ENCODE results near the gene BRD3OS. TPM values are rescaled to one million over a fixed set of nuclear protein-coding genes. Genes with fewer than 3 reads are reported as not detected.
A peak's percentile ranks its signal among the peaks of the same experiment; 100 is the strongest.

Gene BRD3OS
- total RNA-seq, 2 experiments from 2014 or later = 6.3 to 6.7 TPM

GRCh38 chr9:133991214-133991921 lies 33.9 kb upstream of the BRD3OS start:
- intact Hi-C loops (cut with micrococcal nuclease) = loop anchor here (5.0 to 10.0 kb wide), 2 partner anchors 334 to 397 kb away; no protein-coding TSS in a partner anchor
- no peak overlapping the region for H3K27ac Mint-ChIP-seq
- no peaks in the 10 kb centered on the region for H3K9me3 Mint-ChIP-seq
- H3K4me3 Mint-ChIP-seq = peak overlapping the region; percentile 55
- DNase-seq = no peak
- no peaks in the 10 kb centered on the region for H3K36me3 Mint-ChIP-seq (ENCODE audit: low read depth)
- peaks cover 3% of the 10 kb centered on the region for H3K27me3 Mint-ChIP-seq (ENCODE audit: low read depth)
- peaks cover 2% of the 10 kb centered on the region for H3K4me1 Mint-ChIP-seq (ENCODE audit: low read depth)
- CTCF ChIA-PET = interaction anchor here (0.6 kb wide), 1 partner anchor 143 kb away, joined by 3 read pairs; no protein-coding TSS in a partner anchor

GRCh38 chr9:133991964-133992779 lies 33.1 kb upstream of the BRD3OS start, which contains the start of gene VAV2:
VAV2 (minus strand) TSS chr9:133992324; CDS start chr9:133992278, 46 bp downstream.
- Mint-ChIP-seq H3K36me3 (ENCODE audit: low read depth) (no peaks in the 10 kb centered on the region), H3K4me3 (peak within 1 kb of the TSS; percentile 62), H3K27me3 (ENCODE audit: low read depth) (peaks cover 3% of the 10 kb centered on the region), H3K9me3 (no peaks in the 10 kb centered on the region), H3K4me1 (ENCODE audit: low read depth) (peaks cover 2% of the 10 kb centered on the region), H3K27ac (no peak within 1 kb of the TSS)
- DNase-seq = peak; percentile 32
- intact Hi-C loops (cut with micrococcal nuclease) = loop anchor here (1.0 to 10.0 kb wide), 4 partner anchors 76 to 459 kb away; partner anchors contain the start of gene BRD3
- CTCF ChIA-PET = interaction anchor here (5.0 kb wide), 1 partner anchor 211 kb away, joined by 84 read pairs; no protein-coding TSS in a partner anchor

GRCh38 chr9:133992780-133993634 lies 32.3 kb upstream of the BRD3OS start:
- H3K36me3 Mint-ChIP-seq (ENCODE audit: low read depth) = no peaks in the 10 kb centered on the region
- intact Hi-C loops (cut with micrococcal nuclease) = loop anchor here (1.0 to 10.0 kb wide), 4 partner anchors 75 to 460 kb away; partner anchors contain the start of gene BRD3
- H3K27me3 Mint-ChIP-seq (ENCODE audit: low read depth) = peaks cover 3% of the 10 kb centered on the region
- CTCF ChIA-PET = interaction anchor here (1.0 to 5.0 kb wide), 15 partner anchors 9 to 513 kb away, joined by 3 to 84 read pairs (median 4); partner anchors contain the start of gene BRD3OS
- peaks cover 2% of the 10 kb centered on the region for H3K4me1 Mint-ChIP-seq (ENCODE audit: low read depth)
- H3K27ac Mint-ChIP-seq = no peak overlapping the region
- H3K4me3 Mint-ChIP-seq = peak overlapping the region; percentile 60
- no peaks in the 10 kb centered on the region for H3K9me3 Mint-ChIP-seq
- peak; percentile 74 for DNase-seq

GRCh38 chr9:133993635-133994253 lies 31.5 kb upstream of the BRD3OS start:
- Mint-ChIP-seq H3K4me3 (peak overlapping the region; percentile 60), H3K27ac (no peak overlapping the region), H3K4me1 (ENCODE audit: low read depth) (peaks cover 2% of the 10 kb centered on the region), H3K36me3 (ENCODE audit: low read depth) (no peaks in the 10 kb centered on the region), H3K9me3 (no peaks in the 10 kb centered on the region), H3K27me3 (ENCODE audit: low read depth) (peaks cover 3% of the 10 kb centered on the region)
- CTCF ChIA-PET = interaction anchor here (0.6 to 5.0 kb wide), 28 partner anchors 9 to 514 kb away, joined by 3 to 84 read pairs (median 4); partner anchors contain the start of gene BRD3OS
- intact Hi-C loops (cut with micrococcal nuclease) = loop anchor here (1.0 to 10.0 kb wide), 8 partner anchors 31 to 461 kb away; partner anchors contain the start of gene BRD3OS
- DNase-seq = no peak

- no peaks in the 10 kb centered on the region for H3K9me3 Mint-ChIP-seq
- H3K36me3 Mint-ChIP-seq (ENCODE audit: low read depth) = no peaks in the 10 kb centered on the region
- peak; percentile 80 for DNase-seq
- H3K27me3 Mint-ChIP-seq (ENCODE audit: low read depth) = peaks cover 3% of the 10 kb centered on the region
- CTCF ChIA-PET = interaction anchor here (0.6 to 5.0 kb wide), 35 partner anchors 10 to 515 kb away, joined by 3 to 84 read pairs (median 4); partner anchors contain the start of gene BRD3OS
- H3K4me3 Mint-ChIP-seq = no peak overlapping the region
- H3K27ac Mint-ChIP-seq = no peak overlapping the region
- intact Hi-C loops (cut with micrococcal nuclease) = loop anchor here (1.0 to 10.0 kb wide), 7 partner anchors 30 to 400 kb away; partner anchors contain the start of gene BRD3OS
- H3K4me1 Mint-ChIP-seq (ENCODE audit: low read depth) = peaks cover 2% of the 10 kb centered on the region
These were observed 30.8 kb upstream of the BRD3OS start for GRCh38 chr9:133994353-133995011.

GRCh38 chr9:133995012-133995896 lies 30.0 kb upstream of the BRD3OS start:
- Mint-ChIP-seq H3K9me3 (no peaks in the 10 kb centered on the region), H3K27me3 (ENCODE audit: low read depth) (peaks cover 3% of the 10 kb centered on the region), H3K36me3 (ENCODE audit: low read depth) (no peaks in the 10 kb centered on the region), H3K27ac (no peak overlapping the region), H3K4me3 (no peak overlapping the region), H3K4me1 (ENCODE audit: low read depth) (peaks cover 2% of the 10 kb centered on the region)
- peak; percentile 38 for DNase-seq
- CTCF ChIA-PET = interaction anchor here (0.6 to 5.0 kb wide), 20 partner anchors 10 to 233 kb away, joined by 3 to 84 read pairs (median 4); partner anchors contain the start of gene BRD3OS
- intact Hi-C loops (cut with micrococcal nuclease) = loop anchor here (2.0 to 10.0 kb wide), 2 partner anchors 30 to 400 kb away; partner anchors contain the start of gene BRD3OS

- Mint-ChIP-seq H3K27me3 (ENCODE audit: low read depth) (no peaks in the 10 kb centered on the region), H3K4me3 (no peak overlapping the region), H3K27ac (no peak overlapping the region), H3K9me3 (no peaks in the 10 kb centered on the region), H3K36me3 (ENCODE audit: low read depth) (no peaks in the 10 kb centered on the region), H3K4me1 (ENCODE audit: low read depth) (peaks cover 2% of the 10 kb centered on the region)
- intact Hi-C loops (cut with micrococcal nuclease) = loop anchor here (10.0 kb wide), 1 partner anchor 402 kb away; no protein-coding TSS in a partner anchor
- DNase-seq = no peak
- CTCF ChIA-PET = interaction anchor here (0.6 to 5.0 kb wide), 3 partner anchors 202 to 235 kb away, joined by 3 to 84 read pairs (median 61); no protein-coding TSS in a partner anchor
These were observed 28.5 kb upstream of the BRD3OS start for GRCh38 chr9:133996531-133997520.

GRCh38 chr9:133997584-133997983 lies 27.7 kb upstream of the BRD3OS start:
- H3K27ac Mint-ChIP-seq = no peak overlapping the region
- CTCF ChIA-PET = interaction anchor here (0.6 to 5.0 kb wide), 3 partner anchors 203 to 236 kb away, joined by 3 to 84 read pairs (median 61); no protein-coding TSS in a partner anchor
- no peaks in the 10 kb centered on the region for H3K27me3 Mint-ChIP-seq (ENCODE audit: low read depth)
- DNase-seq = no peak
- no peaks in the 10 kb centered on the region for H3K9me3 Mint-ChIP-seq
- H3K36me3 Mint-ChIP-seq (ENCODE audit: low read depth) = no peaks in the 10 kb centered on the region
- intact Hi-C loops (cut with micrococcal nuclease) = loop anchor here (10.0 kb wide), 1 partner anchor 403 kb away; no protein-coding TSS in a partner anchor
- peaks cover 2% of the 10 kb centered on the region for H3K4me1 Mint-ChIP-seq (ENCODE audit: low read depth)
- H3K4me3 Mint-ChIP-seq = no peak overlapping the region
